HL-60/S4 treated with retinoic acid at 250 ng/mL for 4 days and 3 days (cell line): Measurements from ENCODE around the gene TBXAS1.
"Not testable (repeated sequence)": the region's sequence is repeated elsewhere in the genome, so short reads cannot be mapped to it uniquely, and the experiment has no call there.

Source experiments
- in situ Hi-C: fragments of 300-500 bp; cut with MboI; formaldehyde crosslinking; loops from 2 replicates; pipeline ENCODE4 v1.7.0; 2022; ENCODE audit warnings: low sequenced_read_pairs

The TBXAS1 gene

GRCh38 chr7:139825666-139826290 is 3.3 kb upstream of the TBXAS1 start:
- in situ Hi-C loops, result no loop called here

GRCh38 chr7:139827042-139827441 is 2.0 kb upstream of the TBXAS1 start:
- in situ Hi-C loops, result no loop called here

- in situ Hi-C loops, result no loop called here
These were observed 618 bp upstream of the TBXAS1 start for GRCh38 chr7:139828446-139828845.

GRCh38 chr7:139829775-139830117 is 682 bp downstream of the TBXAS1 start:
- in situ Hi-C loops, result no loop called here

GRCh38 chr7:139830292-139830691 is 1.2 kb downstream of the TBXAS1 start:
- in situ Hi-C loops, result no loop called here

- in situ Hi-C loops, result no loop called here
These were observed 1.9 kb downstream of the TBXAS1 start for GRCh38 chr7:139830782-139831501.

- in situ Hi-C loops, result not testable (repeated sequence)
These were observed 6.8 kb downstream of the TBXAS1 start for GRCh38 chr7:139835848-139836247.

- in situ Hi-C loops, result not testable (repeated sequence)
These were observed 8.2 kb downstream of the TBXAS1 start for GRCh38 chr7:139837291-139837690.

GRCh38 chr7:139838276-139838675 is 9.2 kb downstream of the TBXAS1 start:
- in situ Hi-C loops, result no loop called here

GRCh38 chr7:139838876-139839275 is 9.8 kb downstream of the TBXAS1 start:
- in situ Hi-C loops, result no loop called here

- in situ Hi-C loops, result no loop called here
These were observed 11.7 kb downstream of the TBXAS1 start for GRCh38 chr7:139840776-139841175.

GRCh38 chr7:139842401-139843210 is 13.5 kb downstream of the TBXAS1 start:
- in situ Hi-C loops, result no loop called here

- in situ Hi-C loops, result not testable (repeated sequence)
These were observed 14.1 kb downstream of the TBXAS1 start for GRCh38 chr7:139843211-139843537.

GRCh38 chr7:139844779-139845442 is 15.8 kb downstream of the TBXAS1 start:
- in situ Hi-C loops, result no loop called here

GRCh38 chr7:139845443-139845805 is 16.4 kb downstream of the TBXAS1 start:
- in situ Hi-C loops, result no loop called here

- in situ Hi-C loops, result no loop called here
These were observed 17.2 kb downstream of the TBXAS1 start for GRCh38 chr7:139846297-139846696.

GRCh38 chr7:139848274-139848673 is 19.2 kb downstream of the TBXAS1 start:
- in situ Hi-C loops, result no loop called here

- in situ Hi-C loops, result no loop called here
These were observed 21.8 kb downstream of the TBXAS1 start for GRCh38 chr7:139850906-139851305.

- in situ Hi-C loops, result no loop called here
These were observed 22.9 kb downstream of the TBXAS1 start for GRCh38 chr7:139851770-139852481.

GRCh38 chr7:139852482-139852845 is 23.4 kb downstream of the TBXAS1 start:
- in situ Hi-C loops, result no loop called here

- in situ Hi-C loops, result no loop called here
These were observed 24.6 kb downstream of the TBXAS1 start for GRCh38 chr7:139853506-139854123.
